ENCODE measurements around the gene STYXL1.
"Not testable (repeated sequence)": the region's sequence is repeated elsewhere in the genome, so short reads cannot be mapped to it uniquely, and the experiment has no call there.

Gene STYXL1

DNA sequence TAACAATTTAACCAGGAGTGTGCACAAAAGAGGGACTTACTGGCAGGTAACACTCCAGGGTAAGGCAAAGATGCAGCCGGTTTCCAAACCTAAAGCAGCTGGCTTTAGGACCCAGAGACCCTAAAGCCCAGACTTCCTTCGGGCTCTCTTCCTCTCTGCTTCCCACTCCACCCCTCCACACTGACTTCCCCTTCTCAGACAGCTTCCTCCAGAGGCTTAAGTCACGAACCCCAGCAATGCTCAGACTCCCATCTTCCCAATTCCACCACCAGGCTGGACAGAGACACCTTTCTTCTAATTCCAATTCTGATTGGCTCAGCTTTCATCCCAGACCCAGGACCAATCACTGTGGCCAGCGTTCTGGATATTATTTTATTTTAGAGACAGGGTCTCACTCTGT lies 24.8 kb downstream of the STYXL1 start:
- DNase-seq = no peak

DNA sequence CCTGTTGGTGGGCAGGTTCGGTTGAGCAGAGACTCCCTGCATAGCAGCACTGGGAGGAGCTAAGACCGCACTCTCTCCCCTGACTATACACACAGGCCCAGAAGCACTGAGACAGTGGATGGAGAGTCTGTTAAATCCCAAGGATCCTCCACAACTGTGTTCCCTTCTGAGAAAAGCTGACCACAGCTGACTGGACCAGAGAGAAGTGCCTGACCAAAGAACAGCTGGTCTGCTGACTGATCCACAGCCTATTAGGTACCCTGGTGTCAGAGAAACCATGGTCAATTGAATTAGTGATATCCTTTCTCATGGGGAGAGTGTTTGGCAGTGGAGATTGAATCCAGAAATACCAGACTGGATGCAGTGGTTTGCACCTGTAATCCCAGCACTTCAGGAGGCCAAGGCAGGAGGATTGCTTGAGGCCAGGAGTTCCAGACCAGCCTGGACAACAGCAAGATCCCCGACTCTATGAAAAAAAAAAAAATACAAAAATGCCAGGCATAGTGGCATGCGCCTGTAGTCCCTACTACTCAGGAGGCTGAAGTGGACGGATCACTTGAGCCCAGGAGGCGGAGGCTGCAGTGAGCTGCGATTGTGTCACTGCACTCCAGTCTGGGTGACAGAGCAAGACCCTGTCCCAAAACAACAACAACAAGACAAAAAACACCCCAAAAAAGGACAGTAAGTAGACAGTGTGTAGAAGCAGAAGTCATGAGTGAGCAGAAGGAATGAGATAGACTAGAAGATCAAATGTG lies 25.6 kb downstream of the STYXL1 start:
- DNase-seq = no peak

DNA sequence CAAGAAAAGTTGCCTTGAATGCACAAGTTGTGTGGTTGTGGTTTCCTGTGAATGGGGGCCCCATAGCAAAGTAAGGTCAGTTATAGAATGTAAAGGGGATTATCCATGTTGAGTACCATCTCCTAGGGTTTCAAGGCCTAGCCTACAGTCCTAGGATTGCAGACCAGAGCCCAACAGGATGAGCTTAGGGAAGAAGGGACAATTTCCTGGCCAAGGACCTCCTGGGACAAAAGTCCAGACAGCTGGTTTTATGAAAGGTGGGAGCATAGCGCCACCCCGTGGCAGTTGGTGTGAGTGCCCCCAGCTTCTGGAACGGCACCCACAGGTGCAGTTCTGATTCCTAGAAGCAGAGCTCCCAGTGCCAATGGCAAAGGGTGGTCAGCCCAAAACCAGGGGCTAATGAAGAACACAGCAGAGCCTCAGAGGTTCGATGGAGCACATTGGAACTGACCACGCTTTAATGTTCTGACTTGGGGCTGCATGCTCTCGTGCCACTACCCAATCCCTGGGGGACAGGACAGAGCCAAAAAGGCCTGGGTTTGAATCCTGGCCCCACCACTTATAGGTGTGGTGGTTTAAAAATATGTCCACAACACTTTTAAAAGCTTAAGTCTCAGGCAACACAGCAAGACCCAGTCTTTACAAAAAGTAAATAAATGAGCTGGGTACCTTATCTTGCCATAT lies 27.6 kb downstream of the STYXL1 start:
- peak; percentile 84 for DNase-seq

- DNase-seq = not testable (repeated sequence)
Observed at GRCh38 chr7:76018520-76018919, 29.3 kb downstream of the STYXL1 start.

DNA sequence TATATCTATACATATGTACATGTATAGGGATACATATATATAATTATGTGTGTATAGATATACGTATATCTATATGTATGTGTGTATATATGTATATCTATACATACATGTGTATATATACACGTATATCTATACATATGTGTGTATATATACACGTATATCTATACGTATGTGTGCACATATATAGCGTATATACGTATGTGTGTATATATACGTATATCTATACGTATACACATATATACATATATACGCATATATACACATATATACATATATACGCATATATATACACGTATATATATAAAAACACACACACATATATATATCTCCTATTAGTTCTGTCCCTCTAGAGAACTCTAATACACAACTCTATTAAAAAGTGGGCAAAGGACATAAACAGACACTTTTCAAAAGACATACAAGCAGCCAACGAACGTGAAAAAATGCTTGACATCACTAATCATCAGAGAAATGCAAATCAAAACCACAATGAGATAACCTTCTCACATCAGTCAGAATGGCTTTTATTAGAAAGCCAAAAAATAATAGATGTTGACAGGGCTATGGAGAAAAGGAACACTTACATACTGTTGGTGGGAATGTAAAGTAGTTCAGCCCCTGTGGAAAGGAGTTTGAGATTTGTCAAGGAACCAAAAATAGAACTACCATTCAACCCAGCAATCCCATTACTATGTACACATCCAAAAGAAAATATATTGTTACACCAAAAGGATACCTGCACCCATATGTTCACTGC lies 31.4 kb downstream of the STYXL1 start:
- DNase-seq = no peak

GRCh38 chr7:76011442-76011861 lies 36.3 kb downstream of the STYXL1 start:
- no peak for DNase-seq

GRCh38 chr7:76009672-76010600 lies 37.9 kb downstream of the STYXL1 start:
- no peak for DNase-seq

GRCh38 chr7:76008156-76008687 lies 39.6 kb downstream of the STYXL1 start:
- peak; percentile 25 for DNase-seq

GRCh38 chr7:76005004-76005403 lies 42.8 kb downstream of the STYXL1 start:
- not testable (repeated sequence) for DNase-seq

DNA sequence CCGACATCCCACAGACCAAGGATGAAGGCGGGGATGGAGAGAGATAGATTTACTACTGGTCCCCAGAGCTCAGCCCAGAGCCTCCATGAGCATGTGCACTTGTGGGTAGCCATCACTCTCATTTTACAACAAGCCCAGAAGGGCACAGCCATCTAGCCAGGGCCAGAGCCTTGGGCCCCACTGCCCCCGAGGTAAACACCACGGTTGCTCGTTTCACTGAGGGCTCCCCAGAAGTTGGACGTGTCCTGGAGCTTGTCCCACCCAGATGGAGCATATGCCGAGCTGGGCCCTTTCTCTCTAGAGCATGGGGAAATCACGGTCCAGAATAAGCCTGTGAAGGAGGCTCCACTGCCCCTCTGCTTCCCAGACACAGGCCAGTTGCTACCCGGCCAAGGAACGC lies 44.4 kb downstream of the STYXL1 start:
- DNase-seq = no peak

- no peak for DNase-seq
Observed at GRCh38 chr7:76002822-76003221, 45.0 kb downstream of the STYXL1 start.

DNA sequence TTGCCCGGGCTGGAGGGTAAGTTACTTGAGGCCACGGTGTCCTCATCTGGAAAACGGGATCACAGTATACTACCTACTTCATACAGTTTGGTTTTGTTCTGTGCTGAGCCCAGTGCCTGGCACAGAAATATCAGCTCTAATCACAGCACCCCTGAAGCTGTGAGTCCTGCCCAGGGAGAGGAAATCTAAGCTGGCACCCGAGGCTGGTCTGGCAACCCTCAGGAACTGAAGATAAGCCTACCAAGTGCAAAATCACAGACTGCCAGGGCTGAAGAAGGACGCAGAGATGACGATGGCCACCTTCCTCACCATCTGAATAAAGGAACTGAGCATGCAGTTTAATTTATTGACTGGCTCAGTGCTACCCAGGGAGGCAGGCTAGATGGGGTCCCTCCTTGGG lies 45.7 kb downstream of the STYXL1 start:
- no peak for DNase-seq

DNA sequence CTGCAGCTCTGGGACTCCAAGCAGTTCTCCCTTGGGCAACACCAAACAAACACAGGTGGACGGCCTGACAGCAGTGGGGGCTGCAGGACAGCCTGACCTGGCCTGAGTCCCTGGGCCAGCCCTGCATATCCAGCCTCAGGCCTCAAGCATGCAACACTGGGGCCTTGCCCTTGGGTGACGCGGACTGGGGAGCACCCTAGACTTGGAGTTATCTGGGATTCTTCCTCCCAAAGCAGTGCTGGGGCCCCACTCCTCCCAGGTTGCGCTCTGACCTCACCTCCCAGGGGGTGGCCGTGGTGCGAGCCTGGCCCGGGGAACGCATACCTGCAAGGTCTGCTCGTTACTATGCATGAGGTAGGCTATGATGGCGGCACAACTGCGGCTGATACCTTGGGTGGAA lies 47.2 kb downstream of the STYXL1 start:
- no peak for DNase-seq

DNA sequence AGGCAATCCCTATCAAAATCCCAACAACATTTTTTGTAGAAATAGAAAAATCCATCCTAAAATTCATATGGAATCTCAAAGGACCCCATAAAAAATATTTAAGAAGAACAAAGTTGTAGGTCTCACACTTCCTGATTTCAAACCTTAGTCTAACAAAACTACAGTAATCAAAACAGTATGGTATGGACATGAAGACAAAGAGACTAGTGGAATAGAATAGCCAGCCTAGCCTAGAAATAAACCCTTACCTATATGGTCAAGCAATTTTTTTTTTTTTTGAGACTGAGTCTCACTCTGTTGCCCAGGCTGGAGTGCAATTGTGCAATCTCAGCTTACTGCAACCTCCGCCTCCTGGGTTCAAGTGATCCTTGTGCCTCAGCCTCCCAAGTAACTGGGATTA lies 49.8 kb downstream of the STYXL1 start:
- DNase-seq = no peak

GRCh38 chr7:75996476-75996875 lies 51.3 kb downstream of the STYXL1 start:
- DNase-seq = no peak

- no peak for DNase-seq
Observed at GRCh38 chr7:75995996-75996395, 51.8 kb downstream of the STYXL1 start.

DNA sequence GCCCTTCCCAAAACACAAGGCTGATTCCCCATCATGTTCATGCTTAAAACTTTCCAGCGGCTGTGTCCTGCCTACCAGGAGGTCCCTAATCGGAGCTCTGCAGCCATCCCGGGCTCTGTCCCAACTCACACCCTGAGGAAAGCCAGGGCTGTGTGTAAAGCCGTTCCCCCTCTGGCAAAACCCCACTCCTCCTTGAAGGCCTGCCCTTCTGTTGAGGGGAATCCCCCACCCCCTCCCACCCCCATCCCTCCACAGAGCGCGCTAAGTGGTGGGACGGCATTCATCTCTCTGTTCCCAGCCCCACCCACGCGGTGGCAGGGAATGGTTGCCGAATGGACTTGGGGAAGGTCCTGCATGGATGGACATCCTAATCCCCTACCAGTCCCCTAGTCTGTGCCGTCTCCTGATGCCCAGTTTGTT lies 52.7 kb downstream of the STYXL1 start:
- DNase-seq = no peak

DNA sequence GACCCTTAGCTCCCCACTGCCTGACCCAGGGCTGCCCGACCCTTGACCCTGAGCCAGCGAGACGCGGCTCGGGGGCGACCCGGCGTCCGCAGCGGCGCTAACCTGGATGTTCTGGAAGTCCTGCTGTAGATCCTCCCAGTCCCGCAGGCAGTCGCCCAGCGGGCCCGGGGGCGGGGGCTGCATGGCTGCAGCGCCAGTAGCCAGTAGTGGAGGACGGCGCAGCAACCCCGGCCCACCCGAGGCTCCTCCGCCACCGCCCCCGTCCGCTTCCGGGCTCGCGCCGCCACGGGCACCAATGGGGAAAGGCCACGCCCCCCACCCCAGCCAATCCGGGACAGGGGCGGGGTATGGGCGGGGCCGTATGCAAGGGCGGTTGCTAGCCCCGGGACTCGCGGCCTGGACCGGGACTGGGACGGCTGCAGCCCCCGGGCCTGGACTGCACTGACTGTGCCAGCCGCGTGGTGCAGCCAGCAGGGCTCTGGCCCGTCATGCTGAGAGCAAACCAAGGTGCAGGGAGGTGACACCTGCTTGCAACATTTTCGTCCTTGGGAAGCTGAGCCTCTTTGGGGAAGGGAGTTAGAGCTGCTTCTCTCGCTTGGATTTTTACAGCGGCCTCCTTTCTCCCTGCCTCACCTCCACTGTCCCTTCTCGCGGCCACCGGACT lies 53.3 kb downstream of the STYXL1 start, which contains the start of gene TMEM120A:
Gene TMEM120A (minus strand): TSS at position 208 of the 664 bp plus-strand sequence. CDS start 25 bp downstream, at position 183.
- peak; percentile 98 for DNase-seq

DNA sequence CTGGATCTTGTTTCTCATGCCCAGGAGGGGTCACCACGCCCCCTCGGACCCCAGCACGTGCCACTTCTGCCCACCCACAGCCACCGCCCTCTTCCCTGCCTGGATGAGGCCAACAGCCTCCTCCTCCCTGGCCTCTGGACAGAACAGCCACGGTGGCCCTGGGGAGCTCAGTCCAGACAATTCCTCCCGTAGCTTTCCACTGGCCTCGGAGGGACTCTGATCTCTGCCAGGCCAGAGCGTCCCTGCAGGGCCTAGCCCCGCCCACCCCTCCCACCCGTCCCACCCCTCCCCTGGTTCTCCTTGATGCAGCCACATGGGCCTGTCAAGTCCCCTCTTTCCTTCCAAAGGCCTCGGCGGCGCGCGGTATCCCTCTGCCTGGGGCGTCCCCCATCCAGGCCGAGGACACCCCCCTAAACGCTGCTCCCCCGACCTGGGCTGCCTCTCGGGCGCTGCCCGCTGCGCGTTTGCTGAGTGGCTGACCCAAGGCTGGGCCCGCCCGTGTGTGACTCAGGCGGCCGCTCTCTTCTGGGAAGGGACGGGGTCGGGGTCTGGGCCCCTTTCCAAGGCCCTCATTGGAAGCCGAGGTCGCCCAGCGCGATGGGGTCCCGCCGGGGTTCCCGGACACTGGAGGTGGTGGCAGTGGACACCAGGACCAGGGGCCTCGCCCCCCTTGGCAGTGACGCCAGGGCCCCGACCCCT lies 54.0 kb downstream of the STYXL1 start:
- peak; percentile 32 for DNase-seq

- no peak for DNase-seq
Observed at GRCh38 chr7:75992083-75992755, 55.6 kb downstream of the STYXL1 start.
